Activated T-cell treated with anti-CD3 and anti-CD28 coated beads, Interleukin-2, amount 50 U/mL, for 24 hours (primary cell): ENCODE measurements around the gene NRARP.
"Not testable (repeated sequence)": the region's sequence is repeated elsewhere in the genome, so short reads cannot be mapped to it uniquely, and the experiment has no call there.

ENCODE experiments used
- DNase-seq: peaks from one replicate; pipeline ENCODE4 v3.0.0-alpha.2; 2020
- H3K27ac Mint-ChIP-seq: 2 replicates; pipeline ENCODE4 v1.8.0; 2020; ENCODE audit warnings: mild to moderate bottlenecking, mixed read lengths
- H3K27me3 Mint-ChIP-seq: 2 replicates; pipeline ENCODE4 v1.8.0; 2020; ENCODE audit warnings: mixed read lengths
- H3K36me3 Mint-ChIP-seq: 2 replicates; pipeline ENCODE4 v1.8.0; 2020; ENCODE audit warnings: low read depth, mixed read lengths
- H3K4me1 Mint-ChIP-seq: 2 replicates; pipeline ENCODE4 v1.8.0; 2020; ENCODE audit warnings: low read depth, mixed read lengths
- H3K4me3 Mint-ChIP-seq: 2 replicates; pipeline ENCODE4 v1.8.0; 2020; ENCODE audit warnings: mild to moderate bottlenecking, moderate library complexity, mixed read lengths
- H3K9me3 Mint-ChIP-seq: 2 replicates; pipeline ENCODE4 v1.8.0; 2020; ENCODE audit warnings: mixed read lengths

Gene NRARP

DNA sequence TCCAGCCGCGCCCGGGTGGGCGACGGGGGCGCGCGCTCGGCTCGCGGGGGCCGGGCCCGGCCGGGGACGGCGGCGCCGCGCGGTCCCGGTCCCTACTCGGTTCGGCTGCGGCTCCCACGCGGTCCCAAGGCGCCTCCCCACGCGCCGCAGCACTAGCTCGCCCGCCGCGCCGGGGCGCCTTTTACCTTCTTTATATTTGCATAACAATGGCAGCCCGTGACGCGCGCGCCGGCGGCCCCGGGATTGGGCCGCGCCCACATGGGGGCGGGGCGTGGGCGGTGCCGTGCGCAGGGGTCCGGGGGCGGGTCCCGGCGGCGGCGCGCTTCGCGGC is at the start of gene NRARP:
TSS of gene NRARP (minus strand) at position 154 of the 331 bp plus-strand sequence. CDS start 343 bp downstream, outside the sequence.
- peak; percentile 95 for DNase-seq
- Mint-ChIP-seq H3K4me1 (peaks cover 16% of the 10 kb centered on the region), H3K9me3 (no peaks in the 10 kb centered on the region), H3K36me3 (no peaks in the 10 kb centered on the region), H3K27me3 (peaks cover 30% of the 10 kb centered on the region), H3K4me3 (peak within 1 kb of the TSS; percentile 74), H3K27ac (peak within 1 kb of the TSS; percentile 37)

DNA sequence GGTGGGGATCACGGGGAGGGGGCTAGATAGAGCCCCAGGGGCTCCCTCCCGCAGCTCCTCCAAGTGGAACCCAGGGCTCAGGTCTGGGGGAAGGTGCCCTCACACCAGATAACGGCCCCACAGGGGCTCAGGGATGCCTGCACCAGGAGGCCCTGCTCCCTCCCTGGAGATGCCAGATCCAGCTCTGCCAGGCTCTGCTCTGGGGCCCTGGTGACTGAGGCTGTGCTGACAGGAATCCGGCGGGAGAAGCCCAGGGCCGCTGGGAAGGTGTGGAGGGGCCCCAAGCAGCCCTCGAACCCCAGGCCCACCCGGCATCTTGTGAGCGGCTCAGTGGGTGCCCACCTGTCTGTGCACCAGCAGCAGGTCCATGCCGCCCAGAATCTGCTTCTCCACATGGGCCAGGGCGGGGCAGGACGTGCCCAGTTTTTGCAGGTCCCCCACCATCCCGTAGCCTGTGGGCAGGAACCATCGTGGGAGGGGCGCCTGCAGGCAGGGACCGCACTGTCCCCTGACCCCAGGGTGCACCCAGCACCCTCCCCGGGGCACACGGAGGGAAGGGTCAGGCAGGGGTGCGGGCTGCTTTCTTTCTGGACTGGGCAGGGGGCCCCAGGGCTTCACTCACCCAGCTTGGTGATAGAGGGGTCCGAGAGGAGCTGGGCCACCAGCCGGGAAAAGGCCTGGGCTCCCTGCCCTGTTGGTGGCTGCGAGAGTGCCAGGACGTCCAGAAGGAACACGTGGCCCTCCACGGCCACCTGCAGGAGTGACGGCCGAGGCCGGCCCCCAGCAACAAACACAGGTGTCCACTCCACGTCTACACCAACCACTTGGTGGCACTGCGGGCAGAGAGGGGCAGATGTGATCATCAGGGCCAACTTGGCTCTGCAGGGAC is 48.9 kb upstream of the NRARP start:
- Mint-ChIP-seq H3K27me3 (no peaks in the 10 kb centered on the region), H3K4me3 (no peak overlapping the region), H3K9me3 (no peaks in the 10 kb centered on the region), H3K4me1 (no peaks in the 10 kb centered on the region), H3K36me3 (no peaks in the 10 kb centered on the region), H3K27ac (no peak overlapping the region)
- no peak for DNase-seq

DNA sequence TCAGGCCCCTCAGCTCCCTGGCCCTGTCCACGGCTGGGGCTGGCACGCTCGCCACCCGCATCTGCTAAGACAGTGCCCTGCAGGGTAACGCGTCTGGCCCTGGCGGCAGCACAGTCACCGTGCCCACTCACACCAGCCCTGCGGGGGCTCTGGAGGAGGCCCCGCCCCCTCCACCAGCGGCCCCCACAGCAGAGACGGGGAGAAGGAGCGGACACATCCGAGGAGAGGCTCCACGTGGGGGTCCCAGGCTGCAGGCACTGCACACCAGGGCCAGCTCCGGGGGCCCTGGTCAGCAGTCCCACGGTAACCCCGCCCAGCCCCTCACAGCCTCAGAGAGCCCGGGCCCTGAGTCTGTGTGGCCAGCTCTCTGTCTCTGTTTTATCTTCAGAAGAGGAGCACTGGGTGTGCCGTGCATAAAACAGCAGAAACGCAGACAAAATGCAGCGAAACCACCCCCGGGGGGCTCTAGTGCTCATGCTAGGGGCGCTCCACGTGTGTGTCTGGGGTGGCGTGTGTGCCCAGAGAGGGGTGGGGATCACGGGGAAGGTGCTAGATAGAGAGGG is 47.5 kb upstream of the NRARP start:
- Mint-ChIP-seq H3K27ac (no peak overlapping the region), H3K9me3 (no peaks in the 10 kb centered on the region), H3K27me3 (no peaks in the 10 kb centered on the region), H3K4me1 (no peaks in the 10 kb centered on the region), H3K36me3 (no peaks in the 10 kb centered on the region), H3K4me3 (no peak overlapping the region)
- DNase-seq, result no peak

DNA sequence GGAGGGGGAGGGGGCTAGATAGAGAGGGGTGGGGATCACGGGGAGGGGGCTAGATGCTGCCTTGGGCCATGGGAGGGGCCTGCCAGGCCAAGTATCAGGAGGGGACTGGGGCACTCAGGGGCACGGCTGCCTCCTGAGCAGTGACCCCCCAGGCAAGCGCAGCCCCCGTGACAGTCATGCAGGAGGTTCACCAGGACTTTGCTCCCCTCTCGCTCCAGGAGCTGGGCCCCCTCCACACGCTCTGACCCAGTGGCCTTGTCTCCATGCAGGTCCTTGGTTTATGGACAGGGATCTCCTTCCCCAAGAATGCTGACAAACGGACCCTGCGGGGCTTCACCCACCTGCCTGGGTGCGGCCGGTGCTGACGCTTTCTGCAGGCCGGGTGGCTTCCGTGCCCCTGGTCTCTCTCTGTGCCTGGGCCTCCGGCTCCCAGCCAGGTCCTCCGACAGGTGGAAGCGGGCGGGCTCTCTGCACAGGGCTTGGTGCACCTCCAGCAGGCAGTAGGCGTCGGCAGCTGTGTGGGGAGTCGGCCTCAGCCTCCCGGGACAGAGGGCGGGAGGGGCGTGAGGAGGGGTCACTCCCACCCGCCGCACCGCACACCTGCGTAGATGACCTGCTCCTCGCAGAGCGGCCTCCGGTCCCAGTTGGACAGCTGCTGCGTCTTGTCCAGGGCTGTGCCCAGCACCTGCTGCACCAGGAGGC is 46.8 kb upstream of the NRARP start:
- Mint-ChIP-seq H3K9me3 (no peaks in the 10 kb centered on the region), H3K4me1 (no peaks in the 10 kb centered on the region), H3K27ac (no peak overlapping the region), H3K4me3 (no peak overlapping the region), H3K27me3 (no peaks in the 10 kb centered on the region), H3K36me3 (no peaks in the 10 kb centered on the region)
- DNase-seq, result no peak

- no peaks in the 10 kb centered on the region for H3K36me3 Mint-ChIP-seq
These were observed 45.9 kb upstream of the NRARP start for GRCh38 chr9:137347928-137348327.

DNA sequence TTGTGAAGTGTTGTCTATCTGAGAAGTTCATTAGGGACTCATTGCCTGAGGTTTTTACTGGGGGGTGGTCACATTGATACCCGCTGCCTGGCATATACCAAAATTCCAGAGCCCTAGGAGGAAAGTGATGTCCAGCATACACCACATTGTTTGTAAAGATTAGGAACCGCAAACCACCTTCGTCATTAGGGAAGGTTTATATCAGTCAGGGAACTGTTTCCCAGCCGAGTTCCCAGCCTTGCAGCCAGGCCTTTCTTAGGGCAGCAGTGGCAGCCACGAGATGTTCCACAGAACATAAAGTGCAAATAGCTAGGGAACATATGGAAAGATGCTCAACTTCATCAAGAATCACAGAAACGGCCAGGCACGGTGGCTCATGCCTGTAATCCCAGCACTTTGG is 40.4 kb upstream of the NRARP start:
- Mint-ChIP-seq H3K9me3 (no peaks in the 10 kb centered on the region), H3K4me1 (peaks cover 4% of the 10 kb centered on the region), H3K27me3 (no peaks in the 10 kb centered on the region), H3K27ac (no peak overlapping the region), H3K4me3 (no peak overlapping the region), H3K36me3 (no peaks in the 10 kb centered on the region)
- no peak for DNase-seq

More at GRCh38 chr9:137347928-137348327, 45.9 kb upstream of the NRARP start:
- Mint-ChIP-seq H3K4me3 (no peak overlapping the region), H3K4me1 (no peaks in the 10 kb centered on the region), H3K9me3 (no peaks in the 10 kb centered on the region), H3K27ac (no peak overlapping the region), H3K27me3 (no peaks in the 10 kb centered on the region)
- no peak for DNase-seq

DNA sequence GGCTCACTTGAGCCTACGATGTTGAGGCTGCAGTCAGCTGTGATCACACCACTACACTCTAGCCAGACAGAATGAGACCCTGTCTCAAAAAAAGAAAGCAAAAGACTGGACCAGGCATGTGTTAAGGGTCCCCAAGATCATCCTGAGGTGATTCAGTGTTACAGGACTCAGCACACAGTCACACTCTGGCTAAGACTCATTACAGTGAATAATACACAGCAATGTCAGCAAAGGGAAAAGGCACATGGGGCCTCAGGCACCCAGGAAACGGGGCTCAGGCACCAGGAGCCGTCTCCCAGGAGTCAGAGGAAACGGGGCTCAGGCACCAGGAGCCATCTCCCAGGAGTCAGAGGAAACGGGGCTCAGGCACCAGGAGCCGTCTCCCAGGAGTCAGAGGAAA is 39.2 kb upstream of the NRARP start:
- H3K27ac Mint-ChIP-seq, result no peak overlapping the region
- peaks cover 4% of the 10 kb centered on the region for H3K4me1 Mint-ChIP-seq
- no peak overlapping the region for H3K4me3 Mint-ChIP-seq
- no peak for DNase-seq
- peaks cover 4% of the 10 kb centered on the region for H3K9me3 Mint-ChIP-seq
- no peaks in the 10 kb centered on the region for H3K36me3 Mint-ChIP-seq
- no peaks in the 10 kb centered on the region for H3K27me3 Mint-ChIP-seq

DNA sequence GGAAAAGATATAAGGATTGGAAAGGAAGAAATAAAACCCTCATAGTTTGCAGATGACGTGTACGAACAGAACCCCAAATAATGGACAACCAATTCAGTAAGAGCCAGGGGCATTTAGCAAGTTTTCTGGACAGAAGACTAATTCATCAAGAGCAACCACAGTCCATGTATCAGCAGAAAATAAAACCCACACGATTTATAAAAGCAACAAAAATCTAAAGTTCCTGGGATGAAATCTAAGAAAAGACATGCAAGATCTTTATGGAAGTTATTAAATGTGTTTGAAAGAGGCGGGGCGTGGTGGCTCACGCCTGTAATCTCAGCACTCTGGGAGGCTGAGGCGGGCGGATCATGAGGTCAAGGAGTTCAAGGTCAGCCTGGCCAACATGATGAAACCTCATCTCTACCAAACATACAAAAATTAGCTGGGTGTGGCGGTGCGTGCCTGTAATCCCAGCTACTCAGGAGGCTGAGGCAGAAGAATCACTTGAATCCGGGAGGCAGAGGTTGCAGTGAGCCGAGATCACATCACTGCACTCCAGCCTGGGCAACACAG is 37.9 kb upstream of the NRARP start:
- not testable (repeated sequence) for DNase-seq, H3K27me3 Mint-ChIP-seq, H3K9me3 Mint-ChIP-seq, H3K4me3 Mint-ChIP-seq, H3K4me1 Mint-ChIP-seq, H3K27ac Mint-ChIP-seq, H3K36me3 Mint-ChIP-seq

DNA sequence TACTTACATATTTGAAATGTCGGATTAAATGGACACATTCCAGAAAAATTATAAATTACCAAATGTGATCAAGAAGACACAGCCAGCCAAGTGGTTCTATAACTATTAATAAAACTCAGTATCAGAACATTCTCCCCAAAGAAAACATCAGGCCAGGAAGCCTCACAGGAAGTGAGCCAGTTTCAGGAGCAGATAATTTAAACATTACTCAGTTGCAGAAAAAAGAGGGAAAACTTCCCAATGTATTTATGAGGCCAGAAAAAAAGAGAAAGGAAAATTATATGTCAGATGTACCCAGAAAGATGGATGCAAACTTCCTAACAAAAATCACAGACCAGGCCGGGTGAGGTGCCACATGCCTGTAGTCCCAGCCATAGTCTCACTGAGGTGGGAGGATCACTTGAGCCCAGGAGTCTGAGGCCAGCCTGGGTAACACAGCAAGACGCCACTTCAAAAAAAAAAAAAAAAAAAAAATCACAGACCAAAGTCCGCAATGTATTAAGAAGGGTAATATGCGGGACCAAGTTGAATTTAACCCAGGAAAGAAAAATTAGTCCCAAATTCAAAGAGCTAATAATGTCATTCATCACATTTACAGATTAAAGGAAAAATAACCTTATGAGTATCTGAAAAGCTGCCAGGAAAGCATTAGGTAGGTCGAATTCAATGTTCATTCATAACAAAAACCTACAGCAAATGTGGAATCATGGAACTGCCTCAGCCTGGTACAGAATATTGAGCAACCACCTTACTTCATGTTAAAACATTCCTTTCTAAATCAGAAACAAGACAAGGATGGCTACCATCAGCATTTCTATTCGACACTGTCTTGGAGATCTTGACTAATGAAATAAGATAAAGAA is 37.2 kb upstream of the NRARP start:
- Mint-ChIP-seq H3K4me1 (peaks cover 4% of the 10 kb centered on the region), H3K27ac (no peak overlapping the region), H3K4me3 (no peak overlapping the region), H3K9me3 (peaks cover 8% of the 10 kb centered on the region), H3K27me3 (no peaks in the 10 kb centered on the region), H3K36me3 (no peaks in the 10 kb centered on the region)
- DNase-seq, result no peak

DNA sequence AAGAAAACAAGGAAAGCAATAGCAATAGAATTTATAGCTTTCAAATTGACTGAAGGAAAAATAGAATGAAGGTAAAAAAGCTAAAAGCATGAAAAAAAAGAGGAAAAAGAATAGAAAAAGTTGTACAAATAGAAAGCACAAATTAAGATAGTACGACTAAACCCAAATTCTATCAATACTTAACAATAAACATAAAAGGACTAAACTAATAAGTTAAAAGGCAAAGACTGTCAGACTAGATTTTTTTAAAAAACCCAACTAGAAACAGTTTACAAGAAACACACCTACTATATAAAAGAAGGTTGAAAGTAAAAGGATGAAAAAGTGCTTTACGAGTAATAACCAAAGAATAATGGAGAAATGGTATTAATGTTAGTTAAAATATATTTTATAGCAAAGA is 34.7 kb upstream of the NRARP start:
- Mint-ChIP-seq H3K27me3 (no peaks in the 10 kb centered on the region), H3K27ac (no peak overlapping the region), H3K9me3 (peaks cover 8% of the 10 kb centered on the region), H3K4me3 (no peak overlapping the region), H3K36me3 (no peaks in the 10 kb centered on the region), H3K4me1 (peaks cover 4% of the 10 kb centered on the region)
- no peak for DNase-seq

DNA sequence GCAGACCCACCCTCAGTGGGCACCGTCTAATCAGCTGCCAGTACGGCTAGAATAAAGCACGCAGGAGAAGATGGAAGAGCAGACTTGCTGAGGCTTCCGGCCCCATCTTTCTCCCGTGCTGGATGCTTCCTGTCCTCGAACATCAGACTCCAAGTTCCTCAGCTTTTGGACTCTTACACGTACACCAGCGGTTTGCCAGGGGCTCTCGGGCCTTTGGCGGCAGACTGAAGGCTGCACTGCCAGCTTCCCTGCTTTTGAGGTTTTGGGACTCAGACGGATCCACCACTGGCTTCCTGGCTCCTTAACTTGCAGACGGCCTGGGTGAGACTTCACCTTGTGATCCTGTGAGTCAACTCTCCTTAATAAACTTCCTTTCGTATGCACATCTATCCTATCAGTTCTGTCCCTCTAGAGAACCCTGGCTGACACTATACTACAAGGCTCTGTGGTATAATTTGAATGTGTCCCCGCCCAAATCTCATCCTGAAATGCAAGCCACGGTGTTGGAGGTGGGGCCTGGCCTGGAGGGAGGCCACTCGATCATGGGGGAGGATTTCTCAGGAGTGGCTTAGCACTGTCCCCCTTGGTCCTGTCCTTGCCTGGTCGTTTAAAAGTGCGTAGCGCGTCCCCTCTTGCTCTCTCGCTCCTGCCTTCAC is 31.1 kb upstream of the NRARP start:
- Mint-ChIP-seq H3K4me3 (no peak overlapping the region), H3K27me3 (no peaks in the 10 kb centered on the region), H3K36me3 (no peaks in the 10 kb centered on the region), H3K9me3 (peaks cover 11% of the 10 kb centered on the region), H3K4me1 (peaks cover 2% of the 10 kb centered on the region), H3K27ac (no peak overlapping the region)
- no peak for DNase-seq

DNA sequence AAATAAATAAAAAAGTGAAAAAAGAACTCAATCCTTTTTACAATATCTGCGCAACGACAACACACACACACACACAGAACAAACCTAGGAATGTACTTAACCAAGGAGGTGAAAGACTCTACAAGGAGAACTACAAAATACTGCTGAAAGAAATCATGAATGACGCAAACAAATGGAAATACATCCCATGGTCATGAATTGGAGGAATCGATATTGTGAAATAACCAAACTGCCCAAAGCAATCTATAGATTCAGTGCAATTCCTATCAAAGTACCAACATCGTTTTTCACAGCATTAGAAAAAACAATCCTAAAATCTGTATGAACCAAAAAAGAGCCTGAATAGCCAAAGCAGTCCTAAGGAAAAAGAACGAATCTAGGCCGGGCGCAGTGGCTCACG is 29.9 kb upstream of the NRARP start:
- Mint-ChIP-seq H3K27ac (no peak overlapping the region), H3K4me3 (no peak overlapping the region), H3K9me3 (peaks cover 17% of the 10 kb centered on the region), H3K36me3 (no peaks in the 10 kb centered on the region), H3K27me3 (no peaks in the 10 kb centered on the region), H3K4me1 (peaks cover 9% of the 10 kb centered on the region)
- DNase-seq, result no peak

DNA sequence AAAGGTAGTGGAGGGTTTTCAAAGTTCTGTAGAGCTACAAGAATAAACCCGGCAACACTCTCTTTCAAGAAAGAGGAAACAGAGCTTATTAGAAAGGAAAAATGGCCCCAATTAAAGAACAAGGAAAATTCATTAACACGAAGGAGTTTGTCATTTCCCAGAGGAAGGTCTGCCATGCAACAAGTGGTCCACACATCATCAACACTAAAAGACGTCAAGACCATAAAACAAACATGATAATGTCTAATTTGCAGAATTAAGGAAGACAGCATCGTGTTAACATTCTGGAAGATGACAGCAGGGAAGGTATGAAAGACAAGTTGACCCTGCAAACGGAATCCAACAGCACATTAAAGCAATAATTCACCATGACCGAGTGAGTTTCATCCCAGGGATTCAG is 28.6 kb upstream of the NRARP start:
- Mint-ChIP-seq H3K27me3 (peaks cover 12% of the 10 kb centered on the region), H3K4me3 (no peak overlapping the region), H3K36me3 (no peaks in the 10 kb centered on the region), H3K4me1 (peaks cover 21% of the 10 kb centered on the region), H3K27ac (no peak overlapping the region), H3K9me3 (peaks cover 16% of the 10 kb centered on the region)
- no peak for DNase-seq

DNA sequence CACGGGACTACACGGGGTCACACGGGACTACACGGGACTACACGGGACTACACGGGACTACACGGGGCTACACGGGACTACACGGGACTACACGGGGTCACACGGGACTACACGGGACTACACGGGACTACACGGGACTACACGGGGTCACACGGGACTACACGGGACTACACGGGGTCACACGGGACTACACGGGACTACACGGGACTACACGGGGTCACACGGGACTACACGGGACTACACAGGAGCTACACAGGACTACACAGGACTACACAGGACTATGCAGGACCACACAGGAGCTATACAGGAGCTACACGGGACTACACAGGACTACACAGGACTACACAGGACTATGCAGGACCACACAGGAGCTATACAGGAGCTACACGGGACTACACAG is 27.5 kb upstream of the NRARP start:
- not testable (repeated sequence) for DNase-seq, H3K36me3 Mint-ChIP-seq, H3K4me3 Mint-ChIP-seq, H3K27ac Mint-ChIP-seq
- Mint-ChIP-seq H3K9me3 (peaks cover 15% of the 10 kb centered on the region), H3K4me1 (peaks cover 21% of the 10 kb centered on the region), H3K27me3 (peaks cover 15% of the 10 kb centered on the region)
